Measurements from ENCODE around the gene SYCP2.
"Not testable (repeated sequence)": the region's sequence is repeated elsewhere in the genome, so short reads cannot be mapped to it uniquely, and the experiment has no call there.

SYCP2 gene

GRCh38 chr20:59890035-59890434 is 43.4 kb downstream of the SYCP2 start:
- not testable (repeated sequence) for DNase-seq

DNA sequence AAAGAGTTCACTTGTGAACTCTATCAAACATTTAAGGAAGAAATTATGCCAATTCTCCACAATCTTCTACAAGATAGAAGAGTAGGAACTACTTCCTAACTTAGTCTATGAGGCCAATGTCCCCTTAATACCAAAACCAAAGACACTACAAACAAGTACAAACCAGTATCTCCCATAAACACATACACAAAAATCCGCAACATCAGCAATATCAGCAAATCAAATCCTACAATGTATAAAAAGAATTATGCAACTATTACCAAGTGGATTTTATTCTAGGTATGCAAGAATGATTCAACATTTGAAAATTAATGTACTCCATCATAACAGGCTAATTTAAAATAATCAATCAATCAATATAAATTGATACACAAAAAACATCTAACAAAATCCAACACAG is 45.4 kb downstream of the SYCP2 start:
- no peak for DNase-seq

DNA sequence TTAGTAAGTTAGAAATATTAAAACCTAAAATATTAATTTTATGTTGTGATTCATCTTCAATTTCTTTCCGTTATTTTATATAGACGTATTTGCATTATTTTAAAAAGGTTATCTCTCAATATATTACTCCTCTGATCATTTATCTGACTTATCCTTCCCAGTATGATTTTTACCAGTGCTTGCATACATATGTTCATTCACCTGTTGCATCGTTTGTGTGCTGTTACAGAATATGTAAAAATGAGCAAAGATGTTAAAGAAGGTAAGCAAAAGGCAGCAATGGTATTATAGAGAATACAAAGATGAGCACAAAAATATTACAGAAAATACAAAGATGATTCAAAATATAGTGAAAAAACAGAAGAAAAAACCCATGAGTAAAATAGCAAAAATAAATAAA is 48.9 kb downstream of the SYCP2 start:
- no peak for DNase-seq

GRCh38 chr20:59880198-59880597 is 53.2 kb downstream of the SYCP2 start:
- no peak for DNase-seq

- no peak for DNase-seq
These were observed 60.0 kb downstream of the SYCP2 start for GRCh38 chr20:59873409-59873808.

GRCh38 chr20:59871096-59871495 is 62.3 kb downstream of the SYCP2 start:
- DNase-seq, result no peak

DNA sequence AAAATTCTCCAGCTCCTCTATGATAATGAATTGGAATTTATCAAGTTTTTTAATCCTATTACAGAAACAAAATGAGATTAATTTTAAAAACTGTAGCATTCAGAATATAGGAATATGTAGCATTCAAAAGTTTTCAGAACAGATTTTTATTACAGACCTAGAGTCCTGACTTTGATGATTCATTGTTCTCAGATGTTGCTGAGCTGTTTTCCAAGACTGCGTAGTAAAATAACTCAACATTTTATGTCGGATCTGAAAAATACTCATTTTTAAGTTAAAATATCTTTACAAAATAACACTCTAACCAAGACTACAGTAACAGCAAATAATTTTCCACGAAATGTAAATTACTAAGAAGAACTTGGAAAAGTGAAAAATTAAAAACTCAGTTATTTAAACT is 67.1 kb downstream of the SYCP2 start:
- no peak for DNase-seq

- DNase-seq, result no peak
These were observed 68.7 kb downstream of the SYCP2 start for GRCh38 chr20:59864726-59865125.

GRCh38 chr20:59863058-59863457 is 70.4 kb downstream of the SYCP2 start:
- no peak for DNase-seq

GRCh38 chr20:59861401-59861800 is 72.0 kb downstream of the SYCP2 start:
- no peak for DNase-seq

DNA sequence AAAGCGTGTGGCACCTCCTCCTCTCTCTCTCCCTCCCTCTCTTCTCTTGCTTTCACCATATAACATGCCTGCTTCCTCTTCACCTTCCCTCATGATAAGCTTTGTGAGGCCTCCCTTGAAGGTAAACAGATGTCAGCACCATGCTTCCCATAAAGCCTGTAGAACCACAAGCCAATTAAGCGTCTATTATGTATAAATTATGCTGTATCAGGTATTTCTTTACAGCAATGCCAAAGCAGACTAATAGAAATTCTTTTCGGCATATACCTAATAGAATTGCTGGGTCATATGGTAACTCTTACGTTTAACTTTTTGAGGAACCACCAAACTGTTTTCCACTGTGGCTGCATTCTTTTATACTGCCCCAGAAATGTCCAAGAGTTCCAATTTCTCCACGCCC is 75.0 kb downstream of the SYCP2 start:
- DNase-seq, result no peak

GRCh38 chr20:59857966-59858365 is 75.5 kb downstream of the SYCP2 start:
- no peak for DNase-seq

- not testable (repeated sequence) for DNase-seq
These were observed 76.5 kb downstream of the SYCP2 start for GRCh38 chr20:59856941-59857340.

- not testable (repeated sequence) for DNase-seq
These were observed 76.9 kb downstream of the SYCP2 start for GRCh38 chr20:59856526-59856925.

GRCh38 chr20:59850018-59850641 is 83.3 kb downstream of the SYCP2 start:
- peak; percentile 51 for DNase-seq

- DNase-seq, result no peak
These were observed 85.3 kb downstream of the SYCP2 start for GRCh38 chr20:59848182-59848581.

GRCh38 chr20:59845472-59845871 is 88.0 kb downstream of the SYCP2 start:
- DNase-seq, result no peak

DNA sequence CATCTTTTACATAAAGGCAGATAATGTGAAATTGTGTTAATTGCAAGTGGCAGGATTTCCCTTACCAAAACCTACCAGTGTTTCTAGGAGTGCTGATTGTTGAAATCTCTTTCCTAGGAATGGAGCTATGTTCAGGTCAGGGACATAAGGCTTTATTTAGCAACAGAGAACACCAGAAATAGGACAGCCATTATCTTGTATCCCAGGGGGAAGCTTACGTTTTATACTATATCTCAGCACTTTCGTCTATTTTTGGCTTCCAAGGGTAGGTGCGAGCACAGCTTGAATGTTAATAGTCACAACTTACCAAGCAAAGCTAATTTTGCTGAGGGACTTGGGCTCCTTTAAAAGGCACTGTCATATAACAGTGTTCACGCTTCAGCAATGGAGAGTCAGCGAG is 94.0 kb downstream of the SYCP2 start:
- DNase-seq, result no peak

DNA sequence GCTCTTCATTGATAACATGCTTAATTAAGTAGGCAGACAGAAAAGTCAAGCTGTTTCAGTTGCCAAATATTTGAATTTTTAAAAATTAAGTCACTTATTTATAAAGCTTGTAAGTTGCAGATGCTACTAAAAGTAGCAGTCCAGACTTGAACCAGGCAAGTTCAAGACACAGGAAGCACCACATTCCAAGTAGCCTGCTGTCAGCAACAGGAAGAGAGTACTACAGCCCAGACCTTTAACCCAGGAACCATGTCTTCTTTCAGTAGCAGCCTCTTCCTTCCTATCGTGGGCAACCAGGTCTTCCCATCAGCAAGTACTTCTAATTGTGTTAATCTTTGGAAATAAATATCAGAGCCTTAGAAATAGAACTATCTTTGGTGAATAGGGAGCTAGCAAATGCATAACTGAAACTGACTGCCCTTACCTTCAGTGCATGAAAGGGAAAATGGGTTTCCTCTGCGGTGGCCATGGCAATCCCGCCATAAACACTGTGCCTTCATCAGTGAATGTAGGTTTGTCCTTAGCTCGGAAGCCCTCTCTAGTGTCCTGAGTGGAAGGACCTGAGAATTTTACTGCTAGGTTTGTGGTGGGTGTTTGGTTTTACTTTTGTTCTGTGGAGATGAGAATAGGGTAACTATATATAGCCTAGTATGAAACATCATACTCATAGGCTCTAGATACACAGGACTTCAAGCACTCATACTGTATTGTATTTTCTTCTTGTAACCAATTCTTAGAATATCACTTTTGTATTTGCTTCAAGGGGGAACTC is 95.6 kb downstream of the SYCP2 start:
- no peak for DNase-seq

- DNase-seq, result peak; percentile 52
These were observed 96.7 kb downstream of the SYCP2 start for GRCh38 chr20:59836767-59837166.

GRCh38 chr20:59835448-59836395 is 97.7 kb downstream of the SYCP2 start:
- DNase-seq, result peak; percentile 93

GRCh38 chr20:59835057-59835447 is 98.4 kb downstream of the SYCP2 start:
- peak; percentile 22 for DNase-seq
